GM21825 (cell line): ENCODE measurements around the gene RAB37.

Experiments
- ATAC-seq: cut with Tn5 transposase; IDR thresholded peaks from one replicate; pipeline ENCODE4 v1.9.1; 2021; ENCODE audit warnings: mild to moderate bottlenecking, moderate library complexity; ENCODE audit not compliant: unreplicated experiment

The RAB37 gene

DNA sequence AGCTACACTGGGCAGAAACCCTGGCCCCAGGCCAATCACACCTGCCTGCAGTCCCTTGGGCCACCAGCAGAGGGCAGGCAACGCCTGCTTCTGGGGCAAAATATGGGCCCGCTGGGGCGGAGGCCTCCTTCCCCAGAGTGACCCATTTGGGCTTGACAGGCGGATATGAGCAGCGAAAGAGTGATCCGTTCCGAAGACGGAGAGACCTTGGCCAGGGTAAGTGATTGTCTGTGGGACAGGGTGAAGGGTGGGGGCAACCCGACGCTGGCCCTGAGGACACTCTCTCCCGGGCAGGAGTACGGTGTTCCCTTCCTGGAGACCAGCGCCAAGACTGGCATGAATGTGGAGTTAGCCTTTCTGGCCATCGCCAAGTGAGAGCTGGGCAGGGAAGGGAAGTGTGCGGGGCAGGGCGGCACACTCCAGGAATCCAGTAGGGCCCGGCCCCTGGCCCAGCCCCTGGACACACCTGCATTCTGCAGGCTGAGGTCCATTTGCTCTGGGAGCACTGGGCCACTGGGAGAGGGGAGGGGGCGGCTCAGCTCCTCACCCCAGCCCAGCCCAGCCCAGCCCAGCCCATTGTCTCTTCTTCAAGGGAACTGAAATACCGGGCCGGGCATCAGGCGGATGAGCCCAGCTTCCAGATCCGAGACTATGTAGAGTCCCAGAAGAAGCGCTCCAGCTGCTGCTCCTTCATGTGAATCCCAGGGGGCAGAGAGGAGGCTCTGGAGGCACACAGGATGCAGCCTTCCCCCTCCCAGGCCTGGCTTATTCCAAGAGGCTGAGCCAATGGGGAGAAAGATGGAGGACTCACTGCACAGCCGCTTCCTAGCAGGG lies 7.9 kb downstream of the RAB37 start:
- no peak for ATAC-seq

DNA sequence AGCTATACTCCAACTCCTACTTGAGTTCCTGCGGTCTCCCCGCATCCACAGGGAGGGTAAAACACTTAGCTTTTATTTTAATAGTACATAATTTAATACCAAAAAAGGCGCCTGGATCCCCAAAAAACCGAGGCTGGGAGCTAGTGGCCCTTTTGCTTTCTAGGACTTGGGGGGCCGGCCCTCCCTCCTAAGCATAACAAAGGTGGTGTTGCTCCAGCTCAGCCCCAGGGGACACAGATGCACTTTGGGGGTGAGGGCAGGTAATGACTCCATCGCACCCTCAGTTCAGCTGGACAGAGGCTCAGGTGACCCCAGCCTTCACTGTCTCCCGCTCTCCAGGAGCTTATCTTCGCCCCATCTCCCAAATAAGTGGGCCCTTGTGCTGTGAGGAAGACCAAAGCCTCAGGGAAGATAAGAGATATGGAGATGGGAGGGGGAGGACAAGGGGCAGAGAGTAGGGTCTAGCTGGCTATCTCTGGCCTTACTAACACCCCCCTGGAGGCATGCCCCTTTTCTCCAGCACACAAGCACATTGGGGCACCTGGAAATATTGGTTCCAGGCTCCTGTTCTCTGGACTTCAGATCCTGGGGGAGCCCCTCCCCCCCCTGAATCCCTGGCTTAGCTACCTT lies 8.6 kb downstream of the RAB37 start:
- no peak for ATAC-seq

DNA sequence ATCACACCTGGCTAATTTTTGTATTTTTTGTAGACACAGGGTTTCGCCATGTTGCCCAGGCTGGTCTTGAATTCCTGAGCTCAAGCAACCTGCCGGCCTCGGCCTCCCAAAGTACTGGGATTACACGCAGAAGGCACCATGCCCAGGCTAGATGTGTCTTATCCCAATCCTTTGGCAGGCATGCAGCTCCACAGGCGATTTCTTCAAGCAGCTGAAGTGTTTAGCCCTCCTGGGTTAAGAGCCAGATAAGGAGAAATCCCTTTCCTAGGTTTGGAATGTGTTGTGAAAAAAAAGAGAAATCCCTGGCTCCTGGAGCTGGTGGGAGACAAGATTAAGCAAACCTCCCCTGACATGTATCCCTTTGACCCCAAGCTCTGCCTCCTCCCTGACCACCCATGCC lies 9.3 kb downstream of the RAB37 start:
- ATAC-seq, result no peak

DNA sequence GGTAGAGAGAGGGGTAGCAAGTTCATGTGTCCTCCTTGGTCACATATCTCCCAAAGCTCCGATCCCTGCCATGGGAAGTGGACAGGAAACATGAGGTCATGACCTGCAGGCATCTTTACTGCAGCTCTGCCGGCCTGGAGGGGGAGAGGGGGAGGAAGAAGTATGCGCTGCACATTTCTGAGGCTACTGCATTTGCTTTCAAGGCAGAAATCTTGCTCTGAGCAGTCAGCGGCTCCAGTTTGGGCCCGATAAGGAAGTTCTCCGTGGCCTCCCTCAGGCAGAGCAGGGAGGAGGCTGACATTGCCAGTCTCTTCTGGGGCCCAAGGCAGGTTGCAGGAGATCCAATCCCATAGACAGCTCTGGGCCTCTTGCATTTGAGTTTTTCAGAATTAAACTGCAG lies 9.9 kb downstream of the RAB37 start:
- no peak for ATAC-seq

DNA sequence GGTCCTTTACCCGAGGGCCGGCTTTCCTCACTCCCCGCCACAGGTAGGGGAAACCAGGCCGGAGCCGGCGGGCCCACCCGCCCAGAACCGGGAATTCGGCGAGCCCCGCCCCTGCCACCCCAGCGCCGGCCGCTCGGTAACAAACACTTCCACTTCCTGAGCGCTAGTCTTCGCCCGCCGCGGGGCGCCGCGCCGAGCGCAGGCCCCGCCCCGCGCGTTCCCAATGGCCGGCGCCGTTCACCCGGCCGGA lies 11.1 kb downstream of the RAB37 start:
- ATAC-seq, result peak; percentile 80

DNA sequence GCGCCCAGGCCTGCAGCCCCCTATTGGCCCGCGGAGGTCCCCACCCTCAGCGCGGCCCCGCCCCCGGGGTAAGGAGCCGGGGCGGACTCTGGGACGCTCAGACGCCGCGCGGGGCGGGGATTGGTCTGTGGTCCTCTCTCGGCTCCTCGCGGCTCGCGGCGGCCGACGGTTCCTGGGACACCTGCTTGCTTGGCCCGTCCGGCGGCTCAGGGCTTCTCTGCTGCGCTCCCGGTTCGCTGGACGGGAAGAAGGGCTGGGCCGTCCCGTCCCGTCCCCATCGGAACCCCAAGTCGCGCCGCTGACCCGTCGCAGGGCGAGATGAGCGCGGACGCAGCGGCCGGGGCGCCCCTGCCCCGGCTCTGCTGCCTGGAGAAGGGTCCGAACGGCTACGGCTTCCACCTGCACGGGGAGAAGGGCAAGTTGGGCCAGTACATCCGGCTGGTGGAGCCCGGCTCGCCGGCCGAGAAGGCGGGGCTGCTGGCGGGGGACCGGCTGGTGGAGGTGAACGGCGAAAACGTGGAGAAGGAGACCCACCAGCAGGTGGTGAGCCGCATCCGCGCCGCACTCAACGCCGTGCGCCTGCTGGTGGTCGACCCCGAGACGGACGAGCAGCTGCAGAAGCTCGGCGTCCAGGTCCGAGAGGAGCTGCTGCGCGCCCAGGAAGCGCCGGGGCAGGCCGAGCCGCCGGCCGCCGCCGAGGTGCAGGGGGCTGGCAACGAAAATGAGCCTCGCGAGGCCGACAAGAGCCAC lies 11.6 kb downstream of the RAB37 start, which contains the start of gene NHERF1:
Gene NHERF1 (plus strand): TSS at position 100 of the 750 bp plus-strand sequence. CDS start 219 bp downstream, at position 319.
- peak; percentile 15 for ATAC-seq

DNA sequence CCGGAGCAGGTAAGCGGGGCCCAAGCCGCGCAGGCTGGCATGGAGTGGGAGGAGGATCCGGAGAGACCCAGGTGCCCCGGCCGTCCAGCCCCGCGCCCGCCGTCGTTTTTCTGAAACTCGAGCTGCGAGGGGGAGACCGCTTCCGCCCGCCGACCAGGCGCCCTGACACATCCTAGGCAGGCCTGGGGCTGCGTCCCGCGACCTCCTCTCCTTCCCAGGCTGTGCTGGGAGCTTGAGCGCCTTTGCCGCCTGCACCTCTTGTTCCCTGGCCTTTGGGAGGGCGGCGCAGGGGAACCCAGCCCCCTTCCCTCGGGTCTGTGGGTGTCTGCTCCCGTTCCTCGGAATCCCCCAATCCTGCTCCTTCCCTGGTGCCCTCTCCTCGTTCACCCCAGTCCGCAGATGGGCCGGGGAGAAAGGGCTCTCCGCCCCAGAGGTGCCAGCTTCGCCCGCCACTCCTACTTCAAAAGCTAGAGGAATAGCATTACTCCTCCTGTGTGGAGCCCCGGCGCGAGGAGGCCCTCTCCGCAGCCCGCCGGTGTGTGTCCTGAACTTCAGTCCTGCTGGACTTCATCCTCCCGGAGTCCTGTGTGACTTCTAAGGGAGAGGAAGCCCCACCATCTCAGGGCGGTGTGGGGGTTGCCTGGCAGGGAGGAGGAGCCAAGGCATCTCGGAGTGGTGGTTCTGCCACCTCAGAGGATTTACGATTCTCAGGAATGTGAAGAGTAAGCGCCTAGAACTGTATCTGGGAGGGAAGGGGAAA lies 12.4 kb downstream of the RAB37 start:
- ATAC-seq, result peak; percentile 11

DNA sequence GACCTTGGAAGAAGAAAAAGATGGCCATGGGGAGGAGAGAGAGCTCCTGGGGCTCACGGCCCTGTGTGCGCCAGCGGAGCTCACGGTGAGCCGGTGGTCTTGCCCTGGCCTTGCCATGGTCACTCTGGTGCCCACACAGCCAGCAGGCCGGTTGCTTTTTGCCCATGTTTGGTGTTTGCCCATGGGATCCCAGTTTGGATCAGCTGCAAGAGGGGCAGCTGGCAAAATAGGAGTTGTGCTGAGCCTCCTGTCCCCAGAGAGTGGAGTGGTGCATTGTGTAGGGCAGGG lies 12.9 kb downstream of the RAB37 start:
- ATAC-seq, result no peak

DNA sequence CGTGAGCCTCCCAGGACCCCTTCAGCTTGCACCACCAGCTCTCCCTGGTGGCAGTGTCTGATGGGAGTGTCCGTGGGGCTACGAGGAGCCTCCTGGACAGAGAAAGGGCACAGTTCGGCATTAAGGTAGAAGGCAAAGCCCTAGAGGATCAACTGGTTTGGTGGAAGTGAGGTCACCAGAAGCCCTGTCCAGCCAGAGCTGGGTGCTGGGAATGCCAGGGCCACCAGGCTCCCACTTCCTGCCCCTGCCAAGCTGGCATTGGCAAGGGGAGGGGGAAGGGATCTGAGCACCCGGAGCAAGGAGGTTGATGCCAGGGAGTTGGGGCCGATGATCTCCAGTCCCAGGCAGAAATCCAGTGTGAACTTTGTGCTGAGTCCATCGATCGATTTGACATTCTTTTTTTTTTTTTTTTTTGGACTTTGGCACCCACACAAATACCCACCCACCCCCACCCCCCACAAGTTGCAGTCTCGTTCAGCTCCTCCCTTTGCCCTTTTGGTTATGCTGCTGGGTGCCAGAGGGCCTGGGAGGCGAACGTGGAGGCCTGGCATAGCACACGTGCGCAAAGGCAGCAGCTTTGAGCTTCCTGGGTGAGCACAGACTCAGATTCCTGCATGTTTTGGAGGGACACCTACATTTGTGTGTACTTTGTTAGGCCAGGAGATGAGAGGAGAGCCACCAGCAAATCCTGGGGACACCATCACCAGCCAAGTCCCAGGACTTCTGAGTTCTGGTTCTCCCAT lies 13.4 kb downstream of the RAB37 start:
- no peak for ATAC-seq

DNA sequence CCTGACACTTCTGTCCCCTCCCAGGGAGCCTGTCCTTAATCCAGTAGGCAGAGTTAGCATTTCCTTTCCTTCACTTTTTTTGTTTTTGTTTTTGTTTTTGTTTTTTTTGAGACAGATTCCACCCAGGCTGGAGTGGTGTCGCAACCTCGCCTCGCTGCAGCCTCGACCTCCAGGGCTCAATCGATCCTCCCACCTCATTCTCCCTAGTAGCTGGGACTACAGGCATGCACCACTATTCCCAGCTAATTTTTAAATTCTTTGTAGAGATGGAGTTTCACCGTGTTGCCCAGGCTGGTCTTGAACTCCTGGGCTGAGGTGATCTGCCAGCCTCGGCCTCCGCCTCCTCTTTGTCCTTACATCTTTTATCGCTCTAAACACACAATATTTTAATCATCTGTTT lies 15.4 kb downstream of the RAB37 start:
- no peak for ATAC-seq

DNA sequence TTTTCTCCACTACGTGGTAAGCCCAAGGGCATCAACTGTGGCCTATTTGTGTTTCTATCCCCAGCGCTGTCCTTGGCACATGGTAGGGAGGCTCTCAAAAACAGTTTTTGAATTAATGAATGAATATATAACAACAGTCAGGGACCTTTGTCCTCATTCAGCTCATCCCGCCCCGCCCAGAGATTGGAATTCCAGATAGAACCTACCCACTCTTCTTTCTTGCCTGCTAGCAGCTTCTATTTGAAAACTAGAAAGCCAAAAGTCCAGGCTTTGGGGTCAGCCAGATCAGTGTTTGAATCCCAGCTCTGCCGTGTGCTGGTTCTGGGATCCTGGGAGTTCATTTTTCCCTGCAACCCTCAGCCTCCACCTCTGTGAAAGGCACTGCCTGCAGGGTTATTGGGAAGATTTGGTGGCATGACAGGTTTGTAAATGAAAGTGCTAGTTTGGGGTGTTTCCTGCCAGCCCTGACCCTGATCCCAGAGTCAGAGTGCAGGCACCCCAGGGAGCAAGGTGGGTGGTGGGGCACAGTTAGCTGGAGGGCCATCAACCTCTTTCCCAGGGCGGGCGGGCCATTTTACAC lies 15.9 kb downstream of the RAB37 start:
- ATAC-seq, result no peak

DNA sequence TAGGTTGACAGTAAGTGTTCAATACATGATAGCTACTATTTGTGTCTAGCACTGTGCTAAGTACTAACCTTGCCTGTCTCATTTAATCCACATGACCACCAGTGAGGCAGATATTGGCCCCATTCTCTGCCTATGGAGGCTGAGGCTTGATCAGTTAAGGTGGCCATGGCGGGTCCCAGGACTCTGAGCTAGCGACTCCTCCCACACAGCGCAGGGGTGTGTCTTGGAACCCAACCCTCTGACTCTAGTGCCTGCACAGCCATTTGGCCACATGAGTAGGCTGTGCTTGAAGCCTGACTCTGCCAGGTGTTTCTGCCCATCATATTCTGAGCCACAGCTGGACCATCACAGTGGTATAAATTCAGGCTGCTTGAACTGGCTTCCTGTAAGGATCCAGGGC lies 17.8 kb downstream of the RAB37 start:
- ATAC-seq, result no peak

DNA sequence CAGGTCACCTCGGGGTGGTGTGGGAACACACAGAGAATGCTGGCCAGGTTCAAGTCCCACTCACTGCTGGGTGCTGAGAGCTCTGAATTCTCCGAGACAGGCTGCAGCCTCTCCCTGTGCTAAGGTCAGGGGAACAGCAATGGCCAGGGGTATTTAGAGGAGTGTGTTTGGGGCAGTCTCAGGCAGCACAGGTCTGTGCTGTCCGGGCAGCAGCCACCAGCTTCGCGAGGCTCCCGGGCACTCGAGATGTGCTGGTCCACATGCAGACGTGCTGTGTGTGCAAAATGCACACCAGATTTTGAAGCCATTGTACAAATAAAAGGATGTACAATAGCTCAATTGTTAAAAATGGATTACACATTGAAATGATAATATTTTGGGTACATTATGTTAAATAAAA lies 18.5 kb downstream of the RAB37 start:
- ATAC-seq, result no peak

DNA sequence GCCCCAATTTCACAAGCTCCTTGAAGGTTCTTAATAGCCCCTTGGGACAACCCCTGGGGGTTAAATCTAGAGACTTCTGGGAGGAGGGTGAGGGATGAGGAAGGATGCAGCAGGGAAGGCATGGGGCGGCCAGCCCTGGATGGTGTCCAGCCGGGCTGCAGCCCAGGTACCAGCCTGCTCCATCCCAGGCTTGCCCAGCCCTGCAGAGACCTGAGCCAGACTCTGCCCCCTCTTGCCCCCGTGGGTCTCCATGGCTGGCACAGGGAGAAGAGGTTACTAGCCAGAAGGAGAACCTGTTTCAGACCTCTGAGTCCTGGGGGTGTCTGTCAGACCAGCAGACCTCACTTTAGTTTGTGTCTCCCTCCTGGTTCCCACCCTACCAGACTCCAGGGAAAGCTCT lies 19.8 kb downstream of the RAB37 start:
- ATAC-seq, result no peak

DNA sequence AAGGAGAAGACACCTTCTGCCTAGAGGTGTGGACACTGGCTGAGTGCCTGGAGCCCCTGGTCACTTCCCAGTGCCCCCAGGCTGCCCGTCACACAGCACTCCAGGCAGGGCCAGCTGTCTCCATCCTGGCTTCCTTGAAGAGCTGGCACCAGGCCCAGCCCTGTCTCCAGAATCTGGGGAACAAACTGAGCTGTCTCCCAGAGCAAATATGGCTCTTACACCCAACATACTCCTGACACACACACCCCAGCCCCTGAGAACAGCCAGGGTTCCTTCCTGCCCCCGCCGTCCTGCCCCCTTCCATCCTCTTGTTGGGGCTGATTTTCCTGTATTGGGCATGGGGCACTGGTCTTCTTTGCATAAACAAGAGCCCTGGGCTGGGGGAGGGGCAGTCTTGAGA lies 20.4 kb downstream of the RAB37 start:
- no peak for ATAC-seq

DNA sequence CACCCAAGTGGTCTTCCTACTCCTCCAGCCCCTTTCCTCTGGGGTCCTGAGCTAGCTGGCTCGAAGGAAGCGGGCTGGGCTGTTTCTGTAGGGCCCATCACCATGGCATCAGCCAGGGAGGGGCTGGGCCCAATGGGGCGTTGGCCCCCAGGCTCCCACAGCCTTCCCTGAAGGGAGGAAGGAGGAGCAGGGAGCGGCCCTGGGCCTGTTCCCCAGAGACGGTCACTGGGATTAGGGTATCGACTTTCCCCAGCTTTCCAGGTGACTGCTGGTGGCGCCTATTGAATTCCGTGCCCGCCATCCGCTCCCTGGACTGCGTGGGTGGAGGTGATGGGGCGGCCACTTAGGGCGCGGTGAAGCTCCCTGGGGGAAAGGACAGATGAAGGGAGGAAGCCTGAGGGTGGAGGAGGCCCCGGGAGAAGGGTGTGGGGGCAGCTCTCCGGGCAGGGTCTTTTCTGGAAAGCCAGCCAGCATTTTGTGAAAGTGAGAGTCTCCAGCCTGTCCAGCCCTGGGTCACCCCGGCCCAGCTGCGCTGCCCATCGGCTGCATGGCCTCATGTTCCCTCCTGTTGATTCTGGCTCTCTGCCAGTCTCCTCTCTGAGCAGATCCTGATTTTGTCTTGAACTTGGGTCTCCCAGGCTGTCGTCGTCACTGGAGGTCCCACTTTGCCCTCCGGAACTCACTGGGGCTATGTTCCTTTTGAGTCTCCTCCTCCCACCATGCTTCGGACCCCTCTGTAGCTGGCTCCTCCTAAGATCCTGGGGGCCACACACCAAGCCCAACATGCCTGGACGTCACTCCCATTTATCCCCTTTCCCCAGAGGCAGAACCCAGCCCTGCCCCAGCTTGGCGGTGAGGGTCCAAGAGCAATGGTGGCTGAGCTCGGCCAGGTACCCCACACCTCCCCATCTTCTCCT lies 21.1 kb downstream of the RAB37 start:
- no peak for ATAC-seq

DNA sequence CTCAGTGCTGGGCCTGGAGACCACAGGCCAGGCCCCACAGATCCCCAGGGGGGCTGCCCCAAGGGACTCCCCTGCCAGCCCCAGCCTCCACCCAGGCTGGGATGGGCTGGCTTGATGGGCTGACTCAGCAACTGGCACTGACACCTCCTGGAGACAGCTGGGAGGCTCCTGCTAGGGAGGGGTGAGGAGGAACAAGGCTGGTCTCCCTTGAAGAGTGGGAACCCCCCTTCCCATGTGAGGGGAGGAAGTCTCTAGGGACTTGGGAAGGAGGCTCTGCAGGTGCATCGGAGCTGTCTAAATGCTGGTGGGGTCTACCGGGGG lies 21.8 kb downstream of the RAB37 start:
- no peak for ATAC-seq

DNA sequence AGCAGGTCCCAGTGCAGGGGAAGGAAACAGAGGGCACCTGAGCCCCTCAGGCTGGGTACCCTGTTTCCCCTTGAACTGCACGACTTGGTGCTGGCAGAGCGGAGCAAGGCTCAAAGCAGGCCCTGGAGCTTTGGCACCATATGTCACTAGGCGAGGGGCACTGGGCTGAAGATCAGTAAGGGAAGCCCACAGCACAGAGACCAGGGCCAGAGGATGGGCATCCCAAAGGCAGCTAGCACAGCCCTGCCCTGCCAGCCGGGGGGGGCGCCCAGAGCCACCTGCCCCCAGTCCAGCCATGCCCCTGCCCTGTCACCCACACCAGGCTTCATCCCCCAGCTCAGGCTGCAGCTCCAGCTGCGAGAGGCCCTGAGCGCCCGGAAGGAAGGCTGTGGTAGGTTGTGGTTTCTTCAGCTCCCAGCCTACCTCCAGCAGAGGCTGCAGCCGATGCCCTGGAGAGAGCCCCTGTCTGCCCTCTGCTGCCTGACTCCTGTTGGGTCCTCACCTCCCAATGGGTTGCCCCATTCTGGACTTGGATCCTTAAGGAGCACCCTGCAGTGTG lies 22.3 kb downstream of the RAB37 start:
- peak; percentile 70 for ATAC-seq

DNA sequence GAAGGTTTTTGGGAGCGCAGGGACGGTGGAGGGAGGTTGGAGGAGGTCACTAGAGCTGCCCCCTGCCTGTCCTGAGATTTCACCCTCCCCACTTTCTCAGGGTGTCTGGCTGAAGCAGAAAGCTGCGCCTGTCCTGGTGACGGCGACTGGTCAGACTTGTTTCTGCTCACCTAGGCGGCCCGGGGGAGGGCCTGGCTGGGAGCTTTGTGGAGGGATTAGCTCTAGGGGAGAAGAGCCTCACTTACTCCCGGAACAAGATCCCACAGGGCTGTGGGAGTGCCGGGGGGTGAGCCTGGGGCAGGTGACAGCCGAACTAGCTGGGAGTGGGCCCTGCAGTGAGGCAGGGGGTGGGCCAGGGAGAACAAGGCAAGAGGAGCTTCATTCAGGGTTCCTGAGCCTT lies 22.9 kb downstream of the RAB37 start:
- ATAC-seq, result no peak
